ENCODE data around the gene IGFL1. TPM values are rescaled to one million over a fixed set of nuclear protein-coding genes. Genes with fewer than 3 reads are reported as not detected.

The IGFL1 gene
- total RNA-seq, 1 donor from 2014 or later: 7.9 TPM

GRCh38 chr19:46279177-46279576 is 49.6 kb downstream of the IGFL1 start:
- H3K36me3 ChIP-seq: no peaks in the 10 kb centered on the region
- TF ChIP-seq POLR2AphosphoS5 (IDR thresholded peaks at IDR 0.05; ENCODE audit: insufficient read depth in 1 of 2, low read depth in 1 of 2): no peak
- TF ChIP-seq POLR2A (IDR thresholded peaks at IDR 0.05): no peak
- no peak for TF ChIP-seq CTCF (IDR thresholded peaks at IDR 0.05)
- no peaks in the 10 kb centered on the region for H3K4me1 ChIP-seq
- no peak overlapping the region for H3K27ac ChIP-seq
- no peak overlapping the region for H3K4me3 ChIP-seq
- no peak for DNase-seq (ENCODE audit: extremely low spot score in 2 of 2)
- intact Hi-C loops (cut with DNase I): no loop called here
- H3K9me3 ChIP-seq: no peaks in the 10 kb centered on the region
- H3K27me3 ChIP-seq: no peaks in the 10 kb centered on the region

Other genes with a start within 250 kb of the IGFL1 start
- gene CCDC61, start 234.3 kb upstream of the IGFL1 start, total RNA-seq: 36.3 TPM
- not detected for gene PGLYRP1, start 206.7 kb upstream of the IGFL1 start, total RNA-seq
- not detected for gene IGFL4, start 188.7 kb upstream of the IGFL1 start, total RNA-seq
- gene IGFL3, start 105.1 kb upstream of the IGFL1 start, total RNA-seq: not detected
- not detected for gene IGFL2, start 81.5 kb upstream of the IGFL1 start, total RNA-seq
- 155 TPM for gene HIF3A, start 67.3 kb downstream of the IGFL1 start, total RNA-seq
- 60.4 TPM for gene PPP5C, start 117.3 kb downstream of the IGFL1 start, total RNA-seq
- 7.4 TPM for gene CCDC8, start 183.8 kb downstream of the IGFL1 start, total RNA-seq
- gene PNMA8C, start 199.2 kb downstream of the IGFL1 start, total RNA-seq: 0.25 TPM
- 1.5 TPM for gene PNMA8A, start 241.8 kb downstream of the IGFL1 start, total RNA-seq

Data from vagina (tissue), 2 donors.